Vagina (tissue), 2 donors: Measurements from ENCODE around the gene GFRA1. TPM values are rescaled to one million over a fixed set of nuclear protein-coding genes. Genes with fewer than 3 reads are reported as not detected.

Source experiments
- DNase-seq, 2 donors: peaks; one replicate each; pipeline ENCODE4 v3.0.0-alpha.2; 2017; ENCODE audit errors: extremely low spot score in 2 of 2
- H3K27ac ChIP-seq: fragments of 200-600 bp; sonication (generic); one replicate; pipeline ENCODE4 v1.5.1; 2019
- H3K27me3 ChIP-seq: fragments of 200-600 bp; sonication (generic); one replicate; pipeline ENCODE4 v1.5.1; 2019
- H3K36me3 ChIP-seq, 2 donors: fragments of 200-600 bp; sonication (generic); one replicate each; pipeline ENCODE4 v1.5.1; 2017 to 2019
- H3K4me1 ChIP-seq: fragments of 200-600 bp; sonication (generic); one replicate; pipeline ENCODE4 v1.5.1; 2019
- H3K4me3 ChIP-seq, 2 donors: fragments of 200-600 bp; sonication (generic); 1 replicate in 1 of 2; 2 replicates in 1 of 2; pipeline ENCODE4 v1.5.1; 2016 to 2019
- H3K9me3 ChIP-seq: fragments of 200-600 bp; sonication (generic); one replicate; pipeline ENCODE4 v1.5.1; 2019
- CTCF ChIP-seq, 3 experiments: fragments of 450-650 bp in 2 of 3; fragments of 200-600 bp in 1 of 3; sonication (generic) in 1 of 3; IDR thresholded peaks; one replicate each; pipeline ENCODE4 v1.5.1; 2017 to 2019; ENCODE audit warnings: antibody characterized with exemption in 3 of 3, mild to moderate bottlenecking in 2 of 3, moderate library complexity in 2 of 3
- POLR2A ChIP-seq, 2 donors: fragments of 450-650 bp; IDR thresholded peaks; one replicate each; pipeline ENCODE4 v1.6.1; 2017; ENCODE audit warnings: antibody characterized with exemption in 2 of 2, mild to moderate bottlenecking in 2 of 2, moderate library complexity in 2 of 2
- POLR2AphosphoS5 ChIP-seq, 2 donors: sonication (generic); formaldehyde crosslinking; IDR thresholded peaks; one replicate each; pipeline ENCODE4 v1.9.0; 2017; ENCODE audit warnings: antibody characterized with exemption in 2 of 2, mild to moderate bottlenecking in 2 of 2, low read depth in 1 of 2; ENCODE audit not compliant: insufficient read depth in 1 of 2
- intact Hi-C: fragments of 100-400 bp; cut with DNase I; formaldehyde crosslinking; loops from one replicate; pipeline ENCODE4 v1.15.1; 2023
- total RNA-seq: library from RNA; depleted of rRNA; stranded (reverse); fragments of >200 nt; gene quantifications from one replicate; pipeline ENCODE4 v1.2.3, GENCODE V29; 2016

Gene GFRA1
- total RNA-seq, 1 donor from 2014 or later = 57.7 TPM

GRCh38 chr10:116257785-116258184 lies 15.2 kb downstream of the GFRA1 start:
- no peak for DNase-seq
- intact Hi-C loops = no loop called here
- TF ChIP-seq CTCF (IDR thresholded peaks at IDR 0.05) (no peak), POLR2AphosphoS5 (IDR thresholded peaks at IDR 0.05; ENCODE audit: insufficient read depth in 1 of 2, low read depth in 1 of 2) (no peak), POLR2A (IDR thresholded peaks at IDR 0.05) (no peak)
- Histone ChIP-seq H3K27ac (no peak overlapping the region), H3K4me1 (peaks cover 7% of the 10 kb centered on the region), H3K27me3 (no peaks in the 10 kb centered on the region), H3K9me3 (no peaks in the 10 kb centered on the region), H3K36me3 (no peaks in the 10 kb centered on the region), H3K4me3 (no peak overlapping the region)

- Histone ChIP-seq H3K4me1 (peaks cover 7% of the 10 kb centered on the region), H3K27ac (no peak overlapping the region), H3K36me3 (no peaks in the 10 kb centered on the region), H3K9me3 (no peaks in the 10 kb centered on the region), H3K27me3 (no peaks in the 10 kb centered on the region), H3K4me3 (no peak overlapping the region)
- DNase-seq = no peak
- intact Hi-C loops = no loop called here
- TF ChIP-seq POLR2A (IDR thresholded peaks at IDR 0.05) (no peak), CTCF (IDR thresholded peaks at IDR 0.05) (no peak), POLR2AphosphoS5 (IDR thresholded peaks at IDR 0.05; ENCODE audit: insufficient read depth in 1 of 2, low read depth in 1 of 2) (no peak)
These were observed 16.2 kb downstream of the GFRA1 start for GRCh38 chr10:116256752-116257259.

- no peak for TF ChIP-seq CTCF (IDR thresholded peaks at IDR 0.05)
- TF ChIP-seq POLR2A (IDR thresholded peaks at IDR 0.05) = no peak
- no peak for TF ChIP-seq POLR2AphosphoS5 (IDR thresholded peaks at IDR 0.05; ENCODE audit: insufficient read depth in 1 of 2, low read depth in 1 of 2)
- no peak for DNase-seq
- Histone ChIP-seq H3K27me3 (no peaks in the 10 kb centered on the region), H3K4me1 (peaks cover 7% of the 10 kb centered on the region), H3K27ac (no peak overlapping the region), H3K9me3 (no peaks in the 10 kb centered on the region), H3K4me3 (no peak overlapping the region), H3K36me3 (no peaks in the 10 kb centered on the region)
- intact Hi-C loops = no loop called here
These were observed 16.9 kb downstream of the GFRA1 start for GRCh38 chr10:116255886-116256751.

- H3K4me3 ChIP-seq = no peak overlapping the region
- TF ChIP-seq POLR2AphosphoS5 (IDR thresholded peaks at IDR 0.05; ENCODE audit: insufficient read depth in 1 of 2, low read depth in 1 of 2) (no peak), POLR2A (IDR thresholded peaks at IDR 0.05) (no peak), CTCF (IDR thresholded peaks at IDR 0.05) (no peak)
- no peaks in the 10 kb centered on the region for H3K9me3 ChIP-seq
- intact Hi-C loops = no loop called here
- no peaks in the 10 kb centered on the region for H3K36me3 ChIP-seq
- peaks cover 7% of the 10 kb centered on the region for H3K4me1 ChIP-seq
- no peak overlapping the region for H3K27ac ChIP-seq
- no peaks in the 10 kb centered on the region for H3K27me3 ChIP-seq
- DNase-seq = no peak
These were observed 18.4 kb downstream of the GFRA1 start for GRCh38 chr10:116254422-116255155.
